Breast epithelium (tissue), 4 donors: Measurements from ENCODE around the gene MYH6. TPM values are rescaled to one million over a fixed set of nuclear protein-coding genes. Genes with fewer than 3 reads are reported as not detected.

Experiments
- DNase-seq, 2 donors: peaks; one replicate each; pipeline ENCODE4 v3.0.0-alpha.2; 2019; ENCODE audit warnings: low spot score in 2 of 2
- H3K27ac ChIP-seq, 2 donors: fragments of 200-600 bp; sonication (generic) in 1 of 2; one replicate each; pipeline ENCODE4 v1.5.1; 2016 to 2019; ENCODE audit warnings: mild to moderate bottlenecking in 1 of 2
- H3K27me3 ChIP-seq, 2 donors: fragments of 200-600 bp; sonication (generic) in 1 of 2; one replicate each; pipeline versions ENCODE4 v1.5.1 to v1.6.0; 2017 to 2019; ENCODE audit warnings: control low read depth in 1 of 2, mild to moderate bottlenecking in 1 of 2
- H3K36me3 ChIP-seq: fragments of 200-600 bp; one replicate; pipeline ENCODE4 v1.5.1; 2019
- H3K4me1 ChIP-seq, 2 donors: fragments of 200-600 bp; sonication (generic); one replicate each; pipeline ENCODE4 v1.5.1; 2016 to 2019; ENCODE audit warnings: control low read depth in 1 of 2
- H3K4me3 ChIP-seq, 3 donors: fragments of 200-600 bp; sonication (generic); 1 replicate in 2 of 3; 2 replicates in 1 of 3; pipeline ENCODE4 v1.5.1; 2016 to 2019; ENCODE audit warnings: mild to moderate bottlenecking in 3 of 3, moderate library complexity in 2 of 3
- H3K9me3 ChIP-seq, 2 donors: fragments of 200-600 bp; sonication (generic) in 1 of 2; one replicate each; pipeline ENCODE4 v1.5.1; 2016 to 2019; ENCODE audit warnings: control low read depth in 1 of 2
- CTCF ChIP-seq, 3 donors: fragments of 450-650 bp; IDR thresholded peaks; one replicate each; pipeline ENCODE4 v1.5.1; 2016 to 2017; ENCODE audit warnings: antibody characterized with exemption in 3 of 3, mild to moderate bottlenecking in 3 of 3, moderate library complexity in 3 of 3
- POLR2A ChIP-seq: fragments of 450-650 bp; IDR thresholded peaks from one replicate; pipeline ENCODE4 v1.6.1; 2016; ENCODE audit warnings: antibody characterized with exemption, mild to moderate bottlenecking, moderate library complexity
- POLR2AphosphoS5 ChIP-seq, 3 donors: sonication (generic); formaldehyde crosslinking; IDR thresholded peaks; one replicate each; pipeline ENCODE4 v1.6.1; 2017; ENCODE audit warnings: antibody characterized with exemption in 3 of 3
- intact Hi-C: fragments of 100-400 bp; cut with DNase I; formaldehyde crosslinking; loops from one replicate; pipeline ENCODE4 v1.15.1; 2023; ENCODE audit warnings: low total_unique reads
- total RNA-seq, 3 donors: library from RNA; depleted of rRNA; stranded (reverse); fragments of >200 nt; gene quantifications; one replicate each; pipeline ENCODE4 v1.1.0, GENCODE V29; 2016

Gene MYH6
- total RNA-seq, 3 donors from 2014 or later: not detected

DNA sequence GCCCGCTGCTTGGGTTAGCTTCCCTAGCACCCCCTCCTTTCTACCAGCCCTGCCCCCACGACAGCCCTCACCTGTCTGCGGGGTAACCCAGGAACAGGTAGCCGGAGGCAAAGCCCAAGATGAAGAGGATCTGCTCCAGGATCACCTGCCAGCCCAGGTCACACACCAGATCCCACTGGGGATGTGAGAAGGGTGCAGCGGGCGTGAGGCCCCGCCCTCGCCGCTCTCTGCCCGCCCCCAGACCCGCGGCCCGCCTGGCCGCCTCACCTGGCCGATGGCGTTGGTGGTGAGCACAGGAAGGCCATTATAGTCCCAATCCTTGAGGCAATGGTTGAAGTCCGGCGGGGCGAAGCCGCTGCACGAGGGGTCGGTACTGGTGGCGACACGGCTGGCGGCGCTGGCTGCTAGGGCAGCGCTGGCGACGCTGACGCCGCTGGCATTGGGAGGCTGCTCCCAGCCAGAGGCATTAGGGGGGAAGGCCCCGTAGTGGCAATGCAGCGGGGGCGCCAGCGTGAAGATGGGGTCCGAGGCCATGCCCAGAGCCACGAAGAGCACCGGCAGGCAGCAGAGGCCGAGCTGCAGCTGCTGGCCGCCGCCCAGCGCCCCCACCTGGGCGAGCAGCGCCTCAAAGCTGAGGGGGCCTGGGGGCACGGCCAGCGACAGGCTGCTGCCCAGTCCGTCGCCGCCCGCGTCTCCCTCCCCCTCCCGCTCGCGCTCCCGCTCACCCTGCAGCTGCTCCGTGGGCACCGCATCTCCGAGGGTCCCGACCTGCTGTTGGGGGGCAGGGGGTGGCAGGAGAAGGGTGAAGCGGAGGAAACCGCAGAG, 56.2 kb downstream of the MYH6 start:
- Histone ChIP-seq H3K27me3 (no peaks in the 10 kb centered on the region), H3K36me3 (no peaks in the 10 kb centered on the region), H3K27ac (peak overlapping the region; percentile 48 to 75), H3K4me1 (no peaks in the 10 kb centered on the region), H3K9me3 (no peaks in the 10 kb centered on the region), H3K4me3 (peak overlapping the region; percentile 50 to 89 (median 78))
- intact Hi-C loops: no loop called here
- DNase-seq: no peak
- TF ChIP-seq CTCF (IDR thresholded peaks at IDR 0.05) (no peak), POLR2AphosphoS5 (IDR thresholded peaks at IDR 0.05) (no peak), POLR2A (no peak)

DNA sequence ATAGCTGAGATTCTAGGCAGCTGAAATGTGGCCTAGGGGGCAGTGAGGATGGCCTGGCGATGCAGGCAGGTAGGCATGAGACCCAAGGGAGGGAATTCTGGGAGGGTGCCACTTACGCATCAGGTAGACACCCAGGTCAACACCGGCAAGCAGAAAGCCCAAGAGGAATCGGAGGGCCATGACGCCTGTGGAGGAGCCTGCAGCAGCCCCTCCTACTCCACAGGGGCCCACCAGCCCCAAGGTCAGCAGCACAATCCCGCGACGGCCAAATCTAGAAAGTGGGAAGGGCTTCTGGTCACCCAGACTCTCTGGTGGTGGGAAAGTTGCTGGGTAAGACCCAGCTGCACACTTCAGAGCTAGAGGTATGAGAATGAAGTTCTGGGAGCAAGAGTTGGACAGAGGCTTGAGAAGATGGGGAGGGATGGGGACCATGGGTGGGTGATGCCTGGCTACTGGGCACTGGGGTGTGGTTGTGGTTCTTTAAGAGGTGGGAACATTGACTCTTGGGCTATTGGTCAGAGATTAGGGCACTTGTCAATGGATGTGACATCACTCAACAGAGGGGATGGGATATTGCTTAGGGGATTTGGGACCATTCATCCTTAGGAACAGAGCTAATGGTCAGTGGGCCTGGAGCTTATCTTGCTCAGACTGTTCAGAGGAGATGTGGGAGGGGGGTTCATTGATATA, 58.8 kb downstream of the MYH6 start:
- H3K27ac ChIP-seq: no peak overlapping the region
- H3K27me3 ChIP-seq: no peaks in the 10 kb centered on the region
- TF ChIP-seq POLR2AphosphoS5 (IDR thresholded peaks at IDR 0.05): no peak
- no peak for TF ChIP-seq CTCF (IDR thresholded peaks at IDR 0.05)
- no peak for TF ChIP-seq POLR2A
- intact Hi-C loops: no loop called here
- H3K9me3 ChIP-seq: no peaks in the 10 kb centered on the region
- H3K4me3 ChIP-seq: no peak overlapping the region
- H3K36me3 ChIP-seq: no peaks in the 10 kb centered on the region
- no peak for DNase-seq
- H3K4me1 ChIP-seq: no peaks in the 10 kb centered on the region

GRCh38 chr14:23348297-23348655, 59.8 kb downstream of the MYH6 start:
- no peak for DNase-seq
- no peak for TF ChIP-seq POLR2AphosphoS5 (IDR thresholded peaks at IDR 0.05)
- TF ChIP-seq POLR2A: no peak
- TF ChIP-seq CTCF (IDR thresholded peaks at IDR 0.05): no peak
- Histone ChIP-seq H3K9me3 (no peaks in the 10 kb centered on the region), H3K36me3 (no peaks in the 10 kb centered on the region), H3K27ac (no peak overlapping the region), H3K4me1 (no peaks in the 10 kb centered on the region), H3K27me3 (no peaks in the 10 kb centered on the region), H3K4me3 (no peak overlapping the region)
- intact Hi-C loops: no loop called here

DNA sequence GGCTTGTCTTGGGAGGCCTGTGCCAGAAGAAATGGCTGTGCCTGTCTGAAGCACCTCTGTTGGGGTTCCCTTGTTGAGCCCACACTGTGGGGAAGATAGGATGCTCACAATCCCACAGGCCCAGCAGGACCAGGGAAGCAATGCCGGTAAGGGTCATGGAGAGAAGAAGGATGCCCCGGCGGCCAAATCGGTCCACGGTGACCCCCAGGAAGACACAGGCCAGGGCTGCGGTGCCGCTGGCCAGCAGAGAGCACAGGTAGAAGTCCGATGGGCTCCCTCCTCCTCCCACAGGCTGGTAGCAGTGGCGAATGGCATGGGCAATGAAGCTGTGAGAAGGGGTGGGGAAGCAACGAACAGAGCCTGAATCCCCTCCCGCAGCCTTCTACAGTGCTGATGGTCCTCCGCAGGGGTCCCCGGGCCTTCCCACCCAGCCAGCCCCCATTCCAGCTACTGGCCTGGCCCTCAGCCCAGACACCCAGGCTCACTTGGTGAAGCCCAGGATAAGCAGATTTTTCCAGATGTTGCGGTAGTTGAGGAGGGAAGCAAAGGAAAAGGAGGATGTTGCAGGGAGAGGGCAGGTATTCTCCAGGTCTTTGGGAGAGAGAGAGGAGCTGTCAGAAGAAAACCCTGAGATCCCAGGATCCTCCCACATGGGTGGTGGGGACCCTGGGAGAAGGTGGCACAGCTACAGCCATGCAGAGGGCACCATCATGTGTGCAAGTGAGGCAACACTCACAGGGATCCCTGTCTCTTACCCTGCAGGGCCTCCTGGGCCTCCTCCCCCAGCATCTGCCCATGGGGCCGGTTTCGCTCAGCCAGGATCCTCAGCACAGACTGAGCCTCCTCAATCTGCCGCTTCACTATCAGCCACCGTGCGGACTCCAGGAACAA, 60.4 kb downstream of the MYH6 start:
- Histone ChIP-seq H3K4me3 (no peak overlapping the region), H3K27ac (no peak overlapping the region), H3K27me3 (no peaks in the 10 kb centered on the region), H3K9me3 (no peaks in the 10 kb centered on the region), H3K4me1 (no peaks in the 10 kb centered on the region), H3K36me3 (no peaks in the 10 kb centered on the region)
- intact Hi-C loops: no loop called here
- TF ChIP-seq CTCF (IDR thresholded peaks at IDR 0.05) (no peak), POLR2AphosphoS5 (IDR thresholded peaks at IDR 0.05) (no peak), POLR2A (no peak)
- no peak for DNase-seq
